Activated CD4-positive, alpha-beta T cell treated with anti-CD3 and anti-CD28 coated beads, Interleukin-2, Interleukin-6, amounts not matched to agents 100 ng/mL and 50 ng/mL, durations not matched to agents 16 hours and 8 hours (primary cell): ENCODE data around the gene TSPAN18.

Experiments used
- DNase-seq: peaks from one replicate; pipeline ENCODE4 v3.0.0-alpha.2; 2020

TSPAN18 gene

DNA sequence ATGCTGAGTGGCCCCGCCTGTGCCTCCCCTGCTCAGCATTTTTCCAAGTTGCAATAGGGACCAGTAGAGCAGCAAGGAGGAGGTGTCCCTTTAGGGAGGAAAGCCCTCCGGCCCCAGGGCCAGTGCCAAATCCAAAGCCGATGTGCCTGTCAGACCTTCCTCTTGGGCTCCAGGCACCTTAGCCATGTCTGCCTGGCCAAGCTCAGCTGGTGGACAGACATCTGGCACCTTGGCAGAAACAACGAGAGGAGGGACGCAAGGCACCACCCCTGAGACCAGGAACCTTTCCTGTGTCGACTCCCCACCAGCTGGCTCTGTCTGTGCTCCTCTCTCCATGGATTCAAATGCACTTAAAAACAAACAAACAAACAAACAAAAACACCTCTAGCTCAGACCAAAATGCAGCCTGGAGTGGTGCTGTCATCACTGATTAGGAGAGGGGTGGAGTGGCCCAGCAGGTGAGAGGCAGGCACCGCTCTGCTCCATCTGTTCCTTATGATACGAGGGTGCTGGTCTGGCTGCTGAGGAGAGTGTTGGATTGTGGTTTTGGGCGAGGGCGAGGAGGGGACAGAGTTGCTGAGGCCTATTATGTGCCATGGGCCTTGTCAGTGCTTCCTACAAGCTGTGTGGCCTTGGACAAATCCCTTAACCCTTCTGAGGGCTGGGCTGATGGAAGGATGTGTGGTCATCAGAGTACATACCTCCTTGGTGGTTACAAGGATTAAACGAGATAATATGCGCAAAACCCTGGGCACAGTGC lies 177.7 kb downstream of the TSPAN18 start:
- no peak for DNase-seq

- no peak for DNase-seq
Observed at GRCh38 chr11:44905131-44905866, 178.5 kb downstream of the TSPAN18 start.

- DNase-seq, result no peak
Observed at GRCh38 chr11:44906649-44907048, 179.9 kb downstream of the TSPAN18 start.

DNA sequence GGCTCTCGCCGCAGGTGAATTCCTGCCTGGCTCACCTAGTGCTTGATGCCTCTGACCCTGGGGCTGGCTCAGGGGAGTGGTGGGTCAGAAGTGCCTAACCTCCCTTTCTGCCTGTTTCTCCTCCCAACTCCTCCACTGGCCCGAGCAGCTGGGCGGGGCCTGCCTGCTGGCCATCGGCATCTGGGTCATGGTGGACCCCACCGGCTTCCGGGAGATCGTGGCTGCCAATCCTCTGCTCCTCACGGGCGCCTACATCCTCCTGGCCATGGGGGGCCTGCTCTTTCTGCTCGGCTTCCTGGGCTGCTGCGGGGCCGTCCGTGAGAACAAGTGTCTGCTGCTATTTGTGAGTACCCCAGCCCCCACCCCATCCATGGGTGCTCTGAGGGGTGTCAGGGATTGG lies 182.8 kb downstream of the TSPAN18 start:
- no peak for DNase-seq

GRCh38 chr11:44910591-44910990 lies 183.8 kb downstream of the TSPAN18 start:
- no peak for DNase-seq

GRCh38 chr11:44911029-44911814 lies 184.5 kb downstream of the TSPAN18 start:
- DNase-seq, result peak; percentile 87

- DNase-seq, result no peak
Observed at GRCh38 chr11:44912270-44912987, 185.7 kb downstream of the TSPAN18 start.

DNA sequence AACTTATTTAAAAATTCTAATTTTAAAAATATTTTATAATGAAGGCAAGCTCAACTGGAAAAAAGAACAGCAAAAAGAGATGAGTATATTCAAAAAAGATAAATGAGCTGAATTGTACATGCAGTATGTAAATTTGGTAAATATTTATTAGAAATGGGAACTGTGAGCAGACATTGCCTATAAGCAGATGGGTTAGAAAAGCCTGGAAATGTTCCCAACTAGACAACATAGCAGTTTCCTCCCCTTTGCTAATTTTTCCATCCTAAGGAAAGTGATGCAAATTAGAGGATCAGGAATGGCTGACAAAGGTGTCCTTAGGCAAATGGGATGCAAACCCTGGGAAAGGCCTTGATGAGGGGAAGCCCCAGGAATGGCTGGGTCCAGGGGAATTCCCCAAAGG lies 186.7 kb downstream of the TSPAN18 start:
- DNase-seq, result no peak

DNA sequence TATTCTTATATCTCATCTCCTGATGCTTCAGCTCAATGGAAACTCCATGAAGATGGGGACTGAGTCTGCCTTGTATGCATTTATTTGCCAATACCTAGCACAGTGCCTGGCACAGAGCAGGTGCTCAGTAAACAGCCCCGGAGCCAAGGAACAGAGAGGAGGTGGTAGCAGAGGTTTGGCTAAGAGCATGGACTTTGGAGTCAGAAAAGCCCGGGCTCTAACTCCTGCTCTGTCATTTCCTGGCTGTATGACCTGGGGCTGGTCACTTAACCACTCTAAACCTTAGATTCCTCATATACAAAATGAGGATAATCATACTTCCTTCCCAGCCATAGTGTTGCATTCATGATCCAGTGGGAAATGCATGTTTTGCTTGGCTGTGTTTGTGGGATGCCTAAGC lies 187.3 kb downstream of the TSPAN18 start:
- no peak for DNase-seq

- DNase-seq, result no peak
Observed at GRCh38 chr11:44915004-44915403, 188.2 kb downstream of the TSPAN18 start.

- no peak for DNase-seq
Observed at GRCh38 chr11:44915621-44916020, 188.9 kb downstream of the TSPAN18 start.

DNA sequence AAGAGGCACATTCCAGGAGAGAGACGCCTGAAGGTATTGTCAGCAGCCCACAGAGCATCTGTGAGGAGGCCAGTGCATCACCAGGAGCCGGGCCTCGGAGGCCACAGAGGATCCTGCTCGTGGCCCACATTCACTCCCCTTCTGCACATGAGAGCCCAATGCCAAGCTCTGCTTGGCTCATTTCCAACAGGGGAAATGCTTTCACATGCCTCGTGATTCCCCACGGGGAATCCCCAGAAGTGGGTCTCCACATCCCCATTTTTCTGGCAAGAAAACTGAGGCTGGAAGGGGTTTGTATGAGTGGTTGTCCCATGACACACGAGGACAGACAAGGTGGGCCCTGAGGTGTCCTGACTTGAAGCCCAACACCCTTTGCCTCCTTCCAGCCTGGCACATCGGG lies 189.6 kb downstream of the TSPAN18 start:
- no peak for DNase-seq

GRCh38 chr11:44916801-44917385 lies 190.1 kb downstream of the TSPAN18 start:
- no peak for DNase-seq

GRCh38 chr11:44917741-44918140 lies 191.0 kb downstream of the TSPAN18 start:
- no peak for DNase-seq

DNA sequence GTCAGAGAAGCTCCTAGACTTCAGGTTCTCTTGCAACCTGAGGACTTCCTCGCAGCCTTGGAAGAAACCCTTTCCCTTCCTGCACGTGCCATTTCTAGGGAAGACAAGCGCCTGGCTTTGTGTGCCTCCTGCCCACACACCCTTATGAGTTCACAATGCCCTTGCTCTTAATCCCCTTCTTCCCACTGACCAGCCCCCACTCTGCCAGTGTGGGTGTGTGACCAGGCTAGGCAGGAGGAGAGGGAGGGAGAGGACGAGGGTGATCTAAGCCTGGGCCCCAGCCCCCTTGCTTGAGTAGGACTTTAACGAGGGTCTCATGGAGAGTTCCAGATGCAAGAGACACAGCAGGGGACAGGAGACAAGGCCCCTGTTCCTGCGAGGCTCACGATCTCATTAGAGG lies 193.7 kb downstream of the TSPAN18 start:
- no peak for DNase-seq

GRCh38 chr11:44923115-44923514 lies 196.4 kb downstream of the TSPAN18 start:
- DNase-seq, result no peak

DNA sequence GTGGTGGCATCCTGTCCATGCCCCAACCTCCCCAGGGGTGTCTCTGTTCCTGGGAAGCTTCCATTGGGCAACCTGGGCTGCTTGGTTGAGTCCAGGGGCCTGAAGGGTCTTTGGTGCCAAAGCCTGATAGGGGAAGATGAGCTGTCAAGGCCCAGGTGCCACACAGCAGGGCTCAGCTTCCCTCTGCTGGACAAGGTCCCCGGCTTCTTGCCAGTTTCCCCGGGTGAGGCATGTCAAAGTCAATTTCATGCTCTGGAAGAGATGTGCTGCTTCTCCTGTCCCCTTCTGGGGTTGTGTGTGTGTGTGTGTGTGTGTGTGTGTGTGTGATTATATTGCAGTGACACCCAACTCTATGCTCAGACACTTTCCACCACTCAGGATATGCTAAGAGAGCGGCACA lies 197.0 kb downstream of the TSPAN18 start:
- DNase-seq, result no peak

DNA sequence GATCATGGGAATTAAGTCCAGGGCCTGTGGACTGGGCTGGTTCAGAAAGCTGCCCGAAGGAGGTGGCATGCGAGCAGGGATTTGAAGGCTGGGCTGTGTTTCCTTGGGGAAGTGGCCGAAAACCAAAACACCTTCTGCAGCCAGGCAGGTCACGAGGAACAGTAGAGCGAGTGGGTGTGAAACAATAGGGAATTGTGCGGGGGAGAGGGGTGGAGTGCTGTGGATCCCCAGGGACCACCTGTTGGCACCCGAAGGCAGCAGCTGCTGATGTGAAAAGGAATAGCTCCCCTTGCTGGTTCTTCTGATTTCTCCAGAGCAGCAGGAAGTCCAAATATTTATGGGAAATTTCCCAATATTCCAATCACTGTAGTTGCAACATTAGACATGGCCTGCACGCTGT lies 199.3 kb downstream of the TSPAN18 start:
- DNase-seq, result no peak

DNA sequence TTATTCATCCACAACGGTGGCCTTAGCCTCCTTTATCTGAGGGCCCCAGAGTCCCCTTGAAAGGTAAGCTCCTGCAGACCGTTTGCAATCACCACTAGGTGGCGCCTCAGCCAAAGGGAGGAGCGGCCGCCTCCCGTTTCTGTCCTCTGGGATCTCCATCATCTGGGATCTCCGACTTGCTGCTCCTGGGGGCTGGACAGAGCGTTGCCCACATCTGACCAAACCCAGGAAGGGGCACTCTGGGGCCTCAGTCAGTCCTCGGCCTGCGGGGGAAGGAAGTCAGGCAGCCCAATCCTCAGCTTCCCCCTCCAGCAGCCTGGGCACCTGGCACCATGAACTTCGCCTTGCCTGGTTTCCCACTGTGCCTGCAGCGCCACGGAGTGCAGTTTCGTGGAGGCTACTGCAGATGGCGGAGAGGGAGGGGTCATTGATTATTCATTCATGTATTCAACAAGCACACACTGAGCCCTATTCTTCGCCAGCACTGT lies 200.5 kb downstream of the TSPAN18 start:
- peak; percentile 67 for DNase-seq

DNA sequence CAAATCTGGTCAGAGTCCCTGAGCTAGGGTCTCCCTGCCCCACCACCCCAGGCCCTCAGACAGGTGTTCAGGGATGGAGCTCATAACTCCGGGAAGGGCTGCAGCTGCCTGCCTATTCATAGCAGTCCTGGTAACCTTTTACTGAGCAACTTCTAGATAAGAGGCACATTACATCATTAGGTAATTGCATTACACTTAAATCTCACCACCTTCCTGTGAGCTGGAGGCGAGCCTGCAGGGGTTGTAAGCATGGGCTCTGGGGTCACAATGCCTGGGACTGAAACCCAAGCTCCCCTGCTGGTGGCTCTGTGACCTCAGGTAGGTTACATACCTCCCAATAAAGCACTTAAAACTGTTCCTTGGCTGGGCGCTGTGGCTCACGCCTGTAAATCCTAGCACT lies 201.4 kb downstream of the TSPAN18 start:
- DNase-seq, result no peak

DNA sequence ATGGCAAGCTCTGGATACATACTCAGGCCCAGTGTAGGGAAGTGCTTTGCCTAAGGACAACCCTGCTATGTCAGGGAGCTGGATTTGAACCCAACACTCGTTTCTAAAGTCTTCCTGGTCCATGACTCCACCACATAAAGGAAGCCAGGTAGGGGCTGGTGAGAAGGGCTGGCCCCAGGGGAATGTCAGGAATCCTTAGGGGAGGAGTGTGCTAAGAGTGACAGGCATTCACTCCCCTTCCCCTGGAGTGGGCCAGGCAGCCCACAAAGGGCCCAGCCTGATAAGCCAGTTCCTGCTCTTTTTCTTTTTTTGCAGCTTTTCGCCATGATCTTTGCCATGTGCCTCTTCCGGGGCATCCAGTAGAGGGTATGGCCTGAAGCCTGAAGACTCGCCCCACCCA lies 202.1 kb downstream of the TSPAN18 start:
- DNase-seq, result no peak

DNA sequence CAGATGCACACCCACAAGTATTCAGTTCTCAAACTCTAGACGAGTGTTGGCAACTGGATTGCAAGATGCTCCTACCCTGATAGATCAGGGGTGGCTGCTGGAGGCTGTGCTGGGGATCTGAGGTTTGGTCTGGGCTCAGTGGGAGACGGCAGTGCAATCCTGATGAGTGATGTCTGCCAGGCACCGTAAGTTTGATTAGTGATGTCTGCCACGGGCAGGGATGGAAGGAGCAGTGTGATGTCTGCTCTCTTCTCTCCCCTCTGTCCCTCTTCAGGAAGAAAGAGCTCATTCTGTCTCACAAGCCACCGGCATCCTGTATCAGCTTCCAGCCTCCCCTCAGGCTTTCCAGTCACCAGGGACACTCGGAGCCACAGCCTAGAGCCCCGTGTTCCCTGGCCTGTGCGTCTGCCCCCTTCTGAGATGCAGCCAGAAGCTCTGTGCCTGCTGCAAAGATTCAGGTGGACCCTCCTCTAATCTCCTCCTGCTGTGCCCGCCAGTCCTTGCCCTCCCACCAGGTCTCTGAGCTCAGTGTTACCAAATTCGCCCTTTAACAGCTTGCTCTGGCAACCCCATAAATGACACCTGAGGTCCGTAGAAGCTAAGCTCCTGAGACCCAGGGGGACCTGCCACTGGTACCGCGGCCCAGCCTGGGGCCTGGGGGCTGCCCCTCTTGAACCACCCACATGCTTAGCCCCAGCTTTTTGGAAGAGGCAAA lies 204.0 kb downstream of the TSPAN18 start:
- DNase-seq, result no peak
